Measurements from ENCODE around the gene ST3GAL5.

GRCh38 chr2:85915606-85916303 is 27.0 kb upstream of the ST3GAL5 start:
- no peak for TF ChIP-seq POLR2A (IDR thresholded peaks at IDR 0.05; ENCODE audit: low read depth, low read length)
- TF ChIP-seq POLR2AphosphoS5 (IDR thresholded peaks at IDR 0.05; ENCODE audit: low read depth, low read length), result no peak
